Gastrocnemius medialis (tissue), 4 donors: Measurements from ENCODE around the gene DCLRE1A.

Source experiments
- CTCF ChIP-seq, 5 experiments: fragments of 450-650 bp in 3 of 5; fragments of 200-600 bp in 2 of 5; sonication (generic) in 2 of 5; IDR thresholded peaks in 4 of 5; conservative IDR thresholded peaks in 1 of 5; 1 replicate in 4 of 5; 2 replicates in 1 of 5; pipeline ENCODE4 v1.5.1; 2016 to 2019; ENCODE audit warnings: antibody characterized with exemption in 5 of 5, mild to moderate bottlenecking in 3 of 5, moderate library complexity in 3 of 5
- POLR2A ChIP-seq, 2 donors: fragments of 450-650 bp; IDR thresholded peaks; one replicate each; pipeline ENCODE4 v1.6.1; 2017; ENCODE audit warnings: antibody characterized with exemption in 2 of 2, mild to moderate bottlenecking in 2 of 2, moderate library complexity in 2 of 2

- TF ChIP-seq CTCF (IDR thresholded peaks at IDR 0.05 in 4 of 5, conservative IDR thresholded peaks at IDR 0.05 in 1 of 5): no peak
- no peak for TF ChIP-seq POLR2A (IDR thresholded peaks at IDR 0.05)
Measured at GRCh38 chr10:113856563-113856962, 2.7 kb upstream of the DCLRE1A start.
